Measurements from ENCODE around the gene SH3RF3.

The SH3RF3 gene

GRCh38 chr2:109264595-109265328 lies 135.8 kb downstream of the SH3RF3 start:
- DNase-seq, result no peak

DNA sequence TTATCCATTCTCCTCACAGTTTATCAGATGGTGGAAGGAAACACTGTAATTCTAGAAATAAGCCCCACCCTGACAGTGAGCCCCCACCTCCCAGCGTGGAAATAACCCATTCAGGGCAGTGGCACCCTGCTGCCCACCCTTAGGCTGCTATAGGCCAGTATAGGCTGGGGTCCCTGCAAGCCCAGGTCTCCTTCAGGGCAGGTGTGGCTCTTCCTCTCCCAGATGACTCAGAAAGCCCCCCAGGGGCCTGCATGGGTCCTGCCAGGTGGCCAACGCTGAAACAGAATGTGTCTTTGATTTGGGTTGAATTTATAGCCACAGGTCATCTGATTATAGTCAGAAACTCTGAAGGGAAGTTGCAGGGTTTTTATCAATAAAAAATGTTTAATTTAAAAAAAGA lies 136.4 kb downstream of the SH3RF3 start:
- DNase-seq, result no peak

DNA sequence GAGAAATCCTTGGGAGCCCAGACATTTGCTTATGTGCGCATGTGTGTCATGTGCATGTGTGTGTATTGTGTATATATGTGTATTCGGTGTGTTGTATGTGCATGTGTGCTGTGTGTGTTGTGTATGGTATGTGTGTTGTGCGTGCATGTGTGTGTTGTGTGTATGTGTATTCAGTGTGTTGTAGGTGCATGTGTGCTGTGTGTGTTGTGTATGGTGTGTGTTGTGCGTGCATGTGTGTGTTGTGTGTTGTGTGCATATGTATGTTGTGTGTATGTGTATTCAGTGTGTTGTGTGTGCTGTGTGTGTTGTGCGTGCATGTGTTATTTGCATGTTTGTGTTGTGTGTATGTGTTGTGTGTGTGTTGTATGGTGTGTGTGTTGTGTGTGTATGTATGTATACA lies 136.9 kb downstream of the SH3RF3 start:
- no peak for DNase-seq

- no peak for DNase-seq
Measured at GRCh38 chr2:109266496-109266895, 137.5 kb downstream of the SH3RF3 start.

DNA sequence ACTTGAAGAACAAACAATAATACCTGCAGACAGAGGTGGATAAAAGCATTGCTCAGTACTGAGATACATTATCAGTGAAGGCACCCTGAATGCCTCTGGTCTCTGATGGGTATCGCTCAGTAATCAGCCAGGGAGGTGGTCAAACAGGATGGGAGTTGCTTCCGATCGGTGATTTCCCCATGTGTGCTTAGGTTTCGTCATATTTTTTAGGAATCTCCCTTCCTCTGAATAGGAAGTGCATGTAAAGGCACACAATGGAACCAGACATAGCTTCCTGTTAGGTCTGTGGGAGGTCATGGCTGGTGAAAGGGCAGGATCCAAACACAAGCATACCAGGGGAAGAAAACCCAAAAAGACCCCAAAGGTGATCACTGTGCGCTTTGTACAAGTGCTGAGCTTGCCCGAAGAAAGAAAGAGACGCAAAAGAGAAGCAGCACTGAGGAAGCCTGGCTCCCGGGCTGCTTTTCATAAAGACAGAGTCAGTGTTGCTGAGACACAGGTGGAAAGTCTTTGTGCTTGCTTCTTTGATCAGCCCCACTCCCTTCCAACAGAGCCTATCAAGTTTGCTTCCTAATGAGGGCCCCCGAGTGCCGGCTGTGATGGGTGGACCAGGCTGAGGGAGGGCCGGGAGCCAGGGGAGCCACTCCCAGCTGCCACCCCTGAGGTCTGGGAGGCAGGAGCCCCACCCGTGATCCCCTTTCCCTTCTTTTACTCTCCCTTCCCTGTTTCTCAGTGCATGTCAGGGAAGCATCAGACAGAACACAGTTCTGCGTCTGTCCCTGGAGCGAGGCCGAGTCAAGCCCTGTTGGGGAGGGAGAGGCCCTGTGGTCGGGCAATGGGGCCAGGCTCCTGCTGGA lies 138.2 kb downstream of the SH3RF3 start:
- no peak for DNase-seq

- no peak for DNase-seq
Measured at GRCh38 chr2:109268916-109269315, 139.9 kb downstream of the SH3RF3 start.

- no peak for DNase-seq
Measured at GRCh38 chr2:109269706-109270504, 140.9 kb downstream of the SH3RF3 start.

- no peak for DNase-seq
Measured at GRCh38 chr2:109270505-109271312, 141.7 kb downstream of the SH3RF3 start.

- no peak for DNase-seq
Measured at GRCh38 chr2:109271920-109272319, 142.9 kb downstream of the SH3RF3 start.

DNA sequence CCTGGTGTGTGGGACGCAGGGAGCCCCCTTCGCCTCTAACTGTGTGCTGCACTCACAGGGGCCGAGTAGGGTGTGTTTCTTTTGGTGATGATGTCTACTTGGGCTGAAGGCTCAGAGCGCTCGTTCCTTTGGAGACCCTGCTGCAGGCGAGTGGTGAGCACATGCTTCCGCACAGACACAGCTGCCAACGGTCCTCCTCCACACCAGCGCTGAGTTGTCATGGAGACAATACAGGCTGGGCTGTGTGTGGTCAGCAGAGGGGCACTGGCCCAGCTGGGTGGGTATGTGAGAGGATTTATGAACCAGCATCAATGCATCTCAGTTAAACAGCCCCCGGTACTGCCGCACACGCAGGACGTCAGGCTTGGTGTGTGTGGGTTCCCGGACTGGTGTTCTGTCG lies 143.5 kb downstream of the SH3RF3 start:
- no peak for DNase-seq

- no peak for DNase-seq
Measured at GRCh38 chr2:109275120-109276012, 146.4 kb downstream of the SH3RF3 start.

- no peak for DNase-seq
Measured at GRCh38 chr2:109277406-109277805, 148.4 kb downstream of the SH3RF3 start.

DNA sequence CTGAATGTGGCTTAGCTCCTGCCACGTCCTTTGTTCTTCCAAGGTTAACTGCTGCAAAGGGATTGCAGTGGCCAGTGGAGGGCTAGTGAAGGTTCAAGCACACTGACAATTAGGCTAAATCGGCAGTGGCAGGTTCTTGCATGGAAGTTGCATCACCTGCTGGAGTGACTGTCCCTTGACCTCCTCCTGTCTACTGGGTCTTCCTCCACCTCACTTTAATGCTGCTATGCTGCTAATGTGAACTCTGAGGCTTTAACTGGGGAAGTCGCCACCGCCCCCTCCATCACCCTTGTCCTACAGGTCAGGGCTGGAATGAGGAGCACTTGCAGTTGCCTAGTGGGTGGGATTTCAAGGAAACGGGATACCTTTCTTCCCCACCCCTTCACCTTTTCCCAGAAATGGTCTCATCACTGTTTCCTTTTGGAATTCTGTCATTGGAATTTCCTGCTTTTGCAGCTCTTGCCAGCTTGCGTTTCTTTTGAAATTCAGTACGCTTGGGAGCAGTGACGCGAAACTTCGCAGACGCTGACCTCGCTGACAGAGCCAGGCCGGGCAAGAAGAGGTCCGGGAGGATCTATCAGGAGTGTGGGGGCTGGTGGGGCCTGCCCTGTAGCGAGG lies 150.3 kb downstream of the SH3RF3 start:
- no peak for DNase-seq

GRCh38 chr2:109280804-109281203 lies 151.8 kb downstream of the SH3RF3 start:
- DNase-seq, result no peak

GRCh38 chr2:109282360-109282759 lies 153.4 kb downstream of the SH3RF3 start:
- no peak for DNase-seq

- no peak for DNase-seq
Measured at GRCh38 chr2:109282865-109283264, 153.9 kb downstream of the SH3RF3 start.

DNA sequence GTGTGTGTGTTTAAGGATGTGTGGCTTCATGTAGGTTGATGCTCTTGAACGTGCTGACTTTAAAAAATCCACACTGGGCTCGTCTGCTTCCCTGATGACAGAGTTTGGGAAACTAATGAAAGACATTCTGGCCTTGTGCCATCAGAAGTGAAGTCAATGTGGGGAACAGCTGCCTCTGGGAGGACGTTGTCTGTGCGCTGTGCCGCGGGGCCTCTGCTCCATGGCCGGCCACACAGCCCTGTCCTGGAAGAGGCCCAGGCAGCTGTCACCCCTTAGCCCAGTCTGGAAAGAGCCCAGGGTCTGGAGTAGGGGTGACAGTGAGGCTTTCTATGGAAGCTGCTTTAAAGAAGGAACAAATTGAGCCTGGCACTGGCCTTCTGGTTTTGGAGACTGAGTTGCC lies 155.8 kb downstream of the SH3RF3 start:
- DNase-seq, result no peak

GRCh38 chr2:109285244-109285651 lies 156.2 kb downstream of the SH3RF3 start:
- no peak for DNase-seq

DNA sequence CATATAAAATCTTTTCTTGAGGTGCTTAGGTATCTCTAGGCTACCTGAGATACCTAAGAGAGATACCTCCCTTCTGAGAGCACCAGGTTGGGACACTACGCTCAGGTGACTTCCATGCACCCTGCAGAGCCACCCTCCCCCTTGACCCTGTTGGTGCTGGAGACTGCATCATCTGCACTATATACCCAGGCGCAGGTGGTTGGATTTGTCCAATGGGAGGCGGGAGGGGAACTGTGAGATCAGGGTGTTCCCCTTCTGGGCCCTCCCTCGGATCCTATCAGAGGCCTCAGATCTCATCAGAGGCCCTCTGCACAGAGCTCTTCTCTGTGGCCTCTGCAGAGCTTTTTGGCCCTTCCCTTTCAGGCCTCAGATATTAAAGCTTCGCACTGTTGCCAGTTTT lies 158.4 kb downstream of the SH3RF3 start:
- no peak for DNase-seq

DNA sequence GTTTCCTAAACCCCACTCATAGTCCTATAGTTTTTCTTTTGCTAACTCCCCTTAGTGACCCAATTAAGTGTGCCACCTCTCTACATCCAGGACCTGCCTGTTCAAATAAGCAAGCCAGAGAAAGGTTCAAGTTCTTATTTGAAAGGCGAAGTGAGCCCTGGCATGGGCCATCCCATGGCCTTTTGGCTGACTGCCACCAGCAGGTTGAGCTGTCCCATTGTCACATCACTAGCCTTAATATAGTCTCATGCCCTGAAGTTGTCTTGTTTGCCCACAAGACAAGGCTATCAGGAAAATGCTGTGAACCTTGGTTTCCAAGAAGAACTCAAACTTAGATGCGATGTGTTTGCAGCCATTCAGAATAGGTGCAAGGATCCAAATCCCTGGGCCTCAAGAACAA lies 158.8 kb downstream of the SH3RF3 start:
- no peak for DNase-seq

All from activated CD8-positive, alpha-beta memory T cell treated with anti-CD3 and anti-CD28 coated beads for 24 hours (primary cell).